Tibial nerve (tissue), 4 donors: ENCODE results near the gene LRRC59.

ENCODE experiments used
- EP300 ChIP-seq, 2 donors: sonication (generic); formaldehyde crosslinking; IDR thresholded peaks; one replicate each; pipeline ENCODE4 v1.6.1; 2017; ENCODE audit warnings: antibody characterized with exemption in 2 of 2, mild to moderate bottlenecking in 1 of 2
- POLR2A ChIP-seq, 2 donors: fragments of 450-650 bp; IDR thresholded peaks; one replicate each; pipeline ENCODE4 v1.6.1; 2017; ENCODE audit warnings: antibody characterized with exemption in 2 of 2, mild to moderate bottlenecking in 2 of 2, moderate library complexity in 2 of 2
- TF ChIP-seq, protein P1 (sequence below), 5 experiments: fragments of 200-600 bp in 3 of 5; fragments of 450-650 bp in 2 of 5; sonication (generic) in 3 of 5; IDR thresholded peaks; one replicate each; pipeline ENCODE4 v1.5.1; 2016 to 2019; ENCODE audit warnings: antibody characterized with exemption in 5 of 5, mild to moderate bottlenecking in 3 of 5, moderate library complexity in 2 of 5

DNA sequence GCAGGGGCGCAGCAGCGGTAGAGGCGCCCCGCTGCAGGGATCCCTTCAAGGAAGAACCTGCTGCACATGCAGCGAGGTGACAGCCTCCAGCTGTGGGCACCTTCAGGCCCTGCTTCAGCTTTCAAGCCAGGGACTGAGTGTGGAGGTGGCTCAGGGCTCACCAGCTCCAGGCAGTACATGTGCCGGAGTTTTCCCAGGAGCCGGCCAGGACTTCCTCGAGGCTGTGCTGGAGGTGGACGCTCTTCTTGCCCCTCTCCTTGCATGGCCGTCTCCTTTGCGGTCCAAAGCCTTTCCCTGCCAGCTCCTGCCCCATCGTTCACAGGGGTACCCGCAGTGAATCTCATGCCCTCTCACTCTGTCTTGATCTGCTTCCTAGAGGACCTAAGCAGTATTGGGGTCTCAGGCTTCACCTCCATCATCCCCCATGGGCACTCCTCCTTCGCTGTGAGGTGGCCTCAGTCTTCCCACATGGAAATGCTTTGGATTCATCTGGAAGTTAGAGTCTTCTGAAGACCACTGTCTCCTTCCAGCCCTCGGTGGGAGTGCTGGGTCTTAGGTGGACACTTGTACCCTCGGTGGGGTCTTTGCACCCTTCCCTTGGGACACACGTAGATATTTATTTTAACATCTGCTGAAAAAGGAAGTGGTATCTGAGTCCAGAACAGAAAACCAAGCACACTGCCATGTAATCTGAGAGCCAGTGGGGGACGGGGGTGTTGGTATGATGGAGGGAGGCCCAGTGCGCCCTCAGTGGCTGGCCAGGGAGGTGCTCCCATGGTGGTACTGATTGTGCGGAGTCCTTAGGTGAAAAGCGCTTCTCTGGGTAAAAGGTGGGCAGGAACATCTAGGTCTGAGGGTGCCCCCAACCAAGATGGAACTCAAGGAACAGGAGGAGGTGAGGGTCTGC is 44.4 kb downstream of the LRRC59 start:
- TF ChIP-seq, protein P1, sequence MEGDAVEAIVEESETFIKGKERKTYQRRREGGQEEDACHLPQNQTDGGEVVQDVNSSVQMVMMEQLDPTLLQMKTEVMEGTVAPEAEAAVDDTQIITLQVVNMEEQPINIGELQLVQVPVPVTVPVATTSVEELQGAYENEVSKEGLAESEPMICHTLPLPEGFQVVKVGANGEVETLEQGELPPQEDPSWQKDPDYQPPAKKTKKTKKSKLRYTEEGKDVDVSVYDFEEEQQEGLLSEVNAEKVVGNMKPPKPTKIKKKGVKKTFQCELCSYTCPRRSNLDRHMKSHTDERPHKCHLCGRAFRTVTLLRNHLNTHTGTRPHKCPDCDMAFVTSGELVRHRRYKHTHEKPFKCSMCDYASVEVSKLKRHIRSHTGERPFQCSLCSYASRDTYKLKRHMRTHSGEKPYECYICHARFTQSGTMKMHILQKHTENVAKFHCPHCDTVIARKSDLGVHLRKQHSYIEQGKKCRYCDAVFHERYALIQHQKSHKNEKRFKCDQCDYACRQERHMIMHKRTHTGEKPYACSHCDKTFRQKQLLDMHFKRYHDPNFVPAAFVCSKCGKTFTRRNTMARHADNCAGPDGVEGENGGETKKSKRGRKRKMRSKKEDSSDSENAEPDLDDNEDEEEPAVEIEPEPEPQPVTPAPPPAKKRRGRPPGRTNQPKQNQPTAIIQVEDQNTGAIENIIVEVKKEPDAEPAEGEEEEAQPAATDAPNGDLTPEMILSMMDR (IDR thresholded peaks at IDR 0.05) = no peak
- TF ChIP-seq POLR2A (IDR thresholded peaks at IDR 0.05) = no peak
- no peak for TF ChIP-seq EP300 (IDR thresholded peaks at IDR 0.05)
